AG08395 (cell line): ENCODE measurements around the gene RRP9.

ENCODE experiments used
- DNase-seq: peaks from one replicate; pipeline ENCODE4 v3.0.0; 2012; ENCODE audit warnings: mixed read lengths, low spot score

Gene RRP9

DNA sequence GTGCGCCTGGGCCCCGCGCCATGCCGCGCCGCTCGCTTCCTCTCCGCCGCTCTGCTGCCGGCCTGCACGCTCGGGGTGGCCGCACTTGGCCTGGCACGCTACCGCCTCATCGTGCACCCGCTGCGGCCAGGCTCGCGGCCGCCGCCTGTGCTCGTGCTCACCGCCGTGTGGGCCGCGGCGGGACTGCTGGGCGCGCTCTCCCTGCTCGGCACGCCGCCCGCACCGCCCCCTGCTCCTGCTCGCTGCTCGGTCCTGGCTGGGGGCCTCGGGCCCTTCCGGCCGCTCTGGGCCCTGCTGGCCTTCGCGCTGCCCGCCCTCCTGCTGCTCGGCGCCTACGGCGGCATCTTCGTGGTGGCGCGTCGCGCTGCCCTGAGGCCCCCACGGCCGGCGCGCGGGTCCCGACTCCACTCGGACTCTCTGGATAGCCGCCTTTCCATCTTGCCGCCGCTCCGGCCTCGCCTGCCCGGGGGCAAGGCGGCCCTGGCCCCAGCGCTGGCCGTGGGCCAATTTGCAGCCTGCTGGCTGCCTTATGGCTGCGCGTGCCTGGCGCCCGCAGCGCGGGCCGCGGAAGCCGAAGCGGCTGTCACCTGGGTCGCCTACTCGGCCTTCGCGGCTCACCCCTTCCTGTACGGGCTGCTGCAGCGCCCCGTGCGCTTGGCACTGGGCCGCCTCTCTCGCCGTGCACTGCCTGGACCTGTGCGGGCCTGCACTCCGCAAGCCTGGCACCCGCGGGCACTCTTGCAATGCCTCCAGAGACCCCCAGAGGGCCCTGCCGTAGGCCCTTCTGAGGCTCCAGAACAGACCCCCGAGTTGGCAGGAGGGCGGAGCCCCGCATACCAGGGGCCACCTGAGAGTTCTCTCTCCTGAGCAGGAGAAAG lies 14.4 kb upstream of the RRP9 start:
- peak; percentile 58 for DNase-seq

DNA sequence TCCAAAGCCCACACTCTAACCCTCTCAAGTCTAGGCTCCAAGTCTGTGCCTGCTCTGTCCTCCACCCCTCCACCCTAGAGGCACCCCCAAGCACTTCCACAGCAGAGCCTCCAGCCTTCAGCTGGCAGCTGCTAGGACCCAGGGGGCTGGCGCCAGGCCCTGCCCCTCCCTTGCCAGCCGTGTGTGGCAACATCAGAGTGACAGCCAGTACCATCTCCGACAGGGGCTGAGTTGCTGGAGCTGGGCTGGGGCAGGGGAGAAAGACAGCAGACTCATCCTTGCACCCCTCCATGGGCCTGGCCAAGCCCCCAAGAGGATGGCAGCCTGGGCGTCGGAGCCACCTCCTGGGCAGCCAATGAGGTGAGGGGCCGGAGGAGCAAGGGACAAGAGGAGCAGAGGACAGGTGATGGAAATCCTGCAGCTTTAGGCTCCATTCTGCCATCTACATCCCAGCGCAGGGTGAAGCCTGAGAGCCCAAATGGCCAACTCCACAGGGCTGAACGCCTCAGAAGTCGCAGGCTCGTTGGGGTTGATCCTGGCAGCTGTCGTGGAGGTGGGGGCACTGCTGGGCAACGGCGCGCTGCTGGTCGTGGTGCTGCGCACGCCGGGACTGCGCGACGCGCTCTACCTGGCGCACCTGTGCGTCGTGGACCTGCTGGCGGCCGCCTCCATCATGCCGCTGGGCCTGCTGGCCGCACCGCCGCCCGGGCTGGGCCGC lies 13.6 kb upstream of the RRP9 start, which contains the start of gene GPR62:
TSS of gene GPR62 (plus strand) at position 207 of the 718 bp plus-strand sequence. CDS start at position 479, 272 bp downstream.
- DNase-seq = no peak

DNA sequence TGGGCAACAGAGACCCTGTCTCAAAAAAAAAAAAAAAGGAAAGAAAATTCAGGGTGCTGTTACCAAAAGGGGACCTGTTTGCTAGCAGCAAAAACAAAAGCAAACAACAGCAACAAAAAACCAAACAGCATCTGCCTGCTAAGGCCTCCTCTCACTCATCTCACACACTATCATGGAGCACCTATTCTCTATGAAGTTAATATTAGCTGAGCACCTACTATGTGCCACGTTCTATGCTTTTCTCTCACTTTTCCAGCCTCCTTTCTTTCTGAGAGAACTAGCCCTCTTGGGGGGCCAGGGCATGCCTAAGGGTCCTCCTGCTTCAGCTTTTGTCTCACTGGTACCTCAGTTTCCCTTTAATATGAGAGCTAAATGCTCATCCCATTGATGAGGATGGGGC lies 13.0 kb upstream of the RRP9 start:
- DNase-seq = no peak

DNA sequence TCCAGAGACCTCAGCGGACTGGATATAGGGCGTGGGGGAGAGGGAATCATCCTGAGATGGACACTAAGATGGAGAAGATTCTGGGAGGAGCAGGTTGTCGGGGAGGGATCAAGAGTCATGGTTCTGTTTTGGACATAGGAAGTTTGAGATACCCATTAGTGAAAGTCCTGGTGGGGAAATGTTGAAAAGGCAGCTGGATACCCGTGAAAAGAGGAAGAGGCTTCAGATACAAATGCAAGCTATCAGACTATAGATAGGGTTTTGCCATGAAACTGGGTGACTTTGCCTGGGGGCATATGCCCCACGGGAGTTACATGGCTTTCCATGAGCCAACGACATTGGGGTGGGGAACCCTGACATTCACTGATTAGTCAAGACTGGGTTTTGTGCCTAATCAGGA lies 12.4 kb upstream of the RRP9 start:
- DNase-seq = no peak

DNA sequence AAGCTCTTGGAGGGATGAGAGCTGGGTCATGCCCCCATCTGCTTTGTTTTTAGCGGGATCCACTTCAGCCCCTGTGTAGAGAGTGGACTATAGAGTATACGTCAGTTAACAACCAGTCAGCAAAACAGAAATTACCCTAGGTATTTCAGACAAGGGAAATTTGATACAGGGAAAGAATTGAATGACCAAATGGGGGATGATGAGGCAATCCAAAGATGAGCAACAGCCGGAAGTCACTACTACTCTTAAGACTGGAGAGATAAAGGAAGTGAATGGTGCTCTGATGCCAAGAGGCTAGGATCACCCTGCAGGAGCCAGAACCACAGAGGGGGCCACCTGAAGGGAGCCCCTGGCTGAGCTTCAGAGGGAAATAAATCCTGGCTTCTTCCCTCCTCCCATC lies 11.7 kb upstream of the RRP9 start:
- DNase-seq = peak; percentile 50

DNA sequence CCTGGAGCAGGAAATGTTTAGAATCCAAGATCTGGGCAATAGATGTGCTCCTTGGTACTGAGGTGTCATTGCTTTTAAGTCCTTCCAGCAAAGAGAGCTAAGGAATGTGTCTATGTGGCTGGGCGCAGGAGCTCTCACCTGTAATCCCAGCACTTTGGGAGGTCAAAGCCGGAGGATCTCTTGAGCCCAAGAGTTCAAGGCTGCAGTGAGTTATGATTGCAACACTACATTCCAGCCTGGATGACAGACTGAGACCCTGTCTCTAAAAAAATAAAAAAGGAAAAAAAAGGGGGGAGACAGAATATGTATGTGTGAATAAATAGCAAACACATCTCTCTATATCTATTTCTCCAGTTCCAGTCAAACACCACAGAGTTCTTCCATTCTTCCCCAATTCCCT lies 9.2 kb upstream of the RRP9 start:
- DNase-seq = no peak

DNA sequence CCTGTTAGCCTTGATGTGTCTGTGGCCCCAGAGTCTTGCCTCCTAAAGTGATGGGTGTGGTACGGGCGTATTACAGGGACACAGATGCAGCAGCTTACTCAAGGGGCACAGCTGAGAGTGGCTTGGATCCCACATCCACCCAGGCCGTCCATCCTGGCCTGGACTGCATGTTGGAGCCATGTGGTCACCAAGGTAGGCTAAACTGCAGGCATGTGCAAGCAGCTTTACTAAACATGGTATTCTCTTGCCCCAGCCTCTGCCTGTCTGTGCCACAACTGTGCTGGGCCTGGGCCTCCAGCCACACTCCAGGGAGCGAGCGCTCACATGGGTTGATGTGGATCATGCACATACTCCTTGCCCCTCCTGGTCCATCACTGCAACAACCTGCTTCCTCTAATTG lies 7.4 kb upstream of the RRP9 start:
- DNase-seq = no peak

DNA sequence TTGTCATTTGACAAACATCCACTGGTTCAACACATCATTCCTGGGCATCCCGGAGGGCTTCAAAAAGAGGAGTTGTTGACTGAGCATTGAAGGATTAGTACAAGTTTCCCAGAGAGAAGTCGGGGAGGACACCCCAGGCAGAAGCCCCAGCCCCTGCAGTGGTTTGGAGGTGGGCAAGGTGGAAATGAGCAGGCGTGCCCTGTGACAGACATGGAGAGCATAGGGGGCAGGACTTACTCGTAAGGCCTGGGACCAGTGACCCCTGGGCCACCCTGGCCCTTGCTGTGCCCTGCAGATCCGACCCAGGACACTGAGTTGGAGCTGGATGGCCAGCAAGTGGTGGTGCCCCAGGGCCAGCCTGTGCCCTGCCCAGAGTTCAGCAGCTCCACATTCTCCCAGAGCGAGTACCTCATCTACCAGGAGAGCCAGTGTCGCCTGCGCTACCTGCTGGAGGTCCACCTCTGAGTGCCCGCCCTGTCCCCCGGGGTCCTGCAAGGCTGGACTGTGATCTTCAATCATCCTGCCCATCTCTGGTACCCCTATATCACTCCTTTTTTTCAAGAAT lies 6.4 kb upstream of the RRP9 start:
- DNase-seq = no peak

DNA sequence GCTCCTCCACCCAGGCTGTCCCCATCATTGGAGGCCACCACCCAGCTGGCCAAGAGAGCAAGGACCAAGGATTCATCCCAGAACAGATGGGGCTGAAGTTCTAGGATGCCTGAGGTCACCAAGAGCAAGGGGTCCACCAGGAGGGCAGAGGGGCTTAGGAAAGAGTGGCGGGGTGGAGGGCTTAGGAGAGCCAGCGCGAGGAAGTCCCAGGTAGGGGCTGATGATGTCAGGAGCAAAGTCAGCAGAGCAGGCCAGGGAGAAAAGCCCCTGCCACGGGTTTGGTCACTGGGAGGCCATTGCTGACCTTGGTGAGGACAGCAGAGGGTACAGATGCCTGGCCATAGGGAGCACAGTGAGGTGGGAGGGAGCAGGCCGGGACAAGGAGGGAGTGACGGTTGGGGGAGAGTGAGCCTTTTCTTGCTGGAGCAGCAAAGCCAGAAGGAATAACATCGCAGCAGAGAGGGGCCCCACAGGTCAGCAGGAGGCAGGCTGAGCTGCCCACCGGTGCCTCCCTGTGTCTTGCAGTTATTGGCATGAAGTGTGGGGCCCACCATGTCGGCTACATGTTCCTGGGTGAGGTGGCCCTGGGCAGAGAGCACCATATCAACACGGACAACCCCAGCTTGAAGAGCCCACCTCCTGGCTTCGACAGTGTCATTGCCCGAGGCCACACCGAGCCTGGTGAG lies 5.7 kb upstream of the RRP9 start:
- DNase-seq = no peak

DNA sequence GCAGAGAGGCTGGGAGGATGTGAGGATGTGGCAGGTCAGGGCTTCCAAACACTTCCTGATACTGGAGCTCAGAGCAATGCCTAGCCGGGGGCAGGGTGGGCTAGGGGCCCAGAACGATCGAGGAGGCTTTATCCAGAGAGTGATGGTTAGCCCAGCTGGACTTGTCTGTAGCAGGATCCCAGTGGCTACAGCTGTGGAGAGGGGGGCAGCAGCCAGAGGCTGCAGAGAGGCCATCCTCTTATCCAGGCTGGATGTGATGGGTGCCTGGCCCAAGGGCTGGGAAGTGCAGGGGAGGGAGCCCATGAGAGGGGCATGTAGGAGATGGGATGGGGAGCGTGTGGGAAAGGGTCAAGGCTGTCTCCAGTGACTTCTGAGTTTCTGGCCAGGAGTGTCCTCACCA lies 5.1 kb upstream of the RRP9 start:
- DNase-seq = no peak

DNA sequence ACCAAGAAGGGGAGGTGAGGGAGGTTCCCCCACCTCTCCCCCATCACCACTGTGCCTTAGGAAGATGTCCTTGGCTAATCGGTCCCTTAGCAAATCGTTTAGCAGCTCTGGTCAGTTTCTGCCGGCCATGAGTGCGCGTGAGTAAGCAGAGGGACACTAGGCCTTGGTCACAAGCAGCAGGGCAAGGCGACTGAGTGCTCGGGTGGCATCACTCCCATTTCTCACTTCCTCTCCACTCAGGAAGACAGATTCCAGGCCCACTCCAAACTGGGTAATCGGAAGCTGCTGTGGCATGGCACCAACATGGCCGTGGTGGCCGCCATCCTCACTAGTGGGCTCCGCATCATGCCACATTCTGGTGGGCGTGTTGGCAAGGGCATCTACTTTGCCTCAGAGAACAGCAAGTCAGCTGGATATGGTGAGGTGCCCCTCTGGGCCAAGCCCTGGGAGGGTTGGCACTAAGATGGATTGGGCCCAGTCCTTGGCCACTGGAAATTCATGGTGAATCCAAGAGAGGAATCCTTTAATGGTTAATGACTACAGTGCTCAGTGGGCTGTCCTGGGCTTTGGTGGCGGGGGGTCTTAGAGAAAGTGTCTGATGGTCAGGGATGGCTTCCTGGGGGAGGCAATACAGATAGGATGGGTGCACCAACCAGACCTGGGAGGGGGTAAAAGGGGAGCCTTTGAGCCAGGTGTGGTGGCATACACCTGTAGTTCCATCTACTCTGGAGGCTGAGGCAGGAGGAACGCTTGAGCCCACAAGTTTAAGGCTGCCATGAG lies 4.4 kb upstream of the RRP9 start:
- DNase-seq = no peak

DNA sequence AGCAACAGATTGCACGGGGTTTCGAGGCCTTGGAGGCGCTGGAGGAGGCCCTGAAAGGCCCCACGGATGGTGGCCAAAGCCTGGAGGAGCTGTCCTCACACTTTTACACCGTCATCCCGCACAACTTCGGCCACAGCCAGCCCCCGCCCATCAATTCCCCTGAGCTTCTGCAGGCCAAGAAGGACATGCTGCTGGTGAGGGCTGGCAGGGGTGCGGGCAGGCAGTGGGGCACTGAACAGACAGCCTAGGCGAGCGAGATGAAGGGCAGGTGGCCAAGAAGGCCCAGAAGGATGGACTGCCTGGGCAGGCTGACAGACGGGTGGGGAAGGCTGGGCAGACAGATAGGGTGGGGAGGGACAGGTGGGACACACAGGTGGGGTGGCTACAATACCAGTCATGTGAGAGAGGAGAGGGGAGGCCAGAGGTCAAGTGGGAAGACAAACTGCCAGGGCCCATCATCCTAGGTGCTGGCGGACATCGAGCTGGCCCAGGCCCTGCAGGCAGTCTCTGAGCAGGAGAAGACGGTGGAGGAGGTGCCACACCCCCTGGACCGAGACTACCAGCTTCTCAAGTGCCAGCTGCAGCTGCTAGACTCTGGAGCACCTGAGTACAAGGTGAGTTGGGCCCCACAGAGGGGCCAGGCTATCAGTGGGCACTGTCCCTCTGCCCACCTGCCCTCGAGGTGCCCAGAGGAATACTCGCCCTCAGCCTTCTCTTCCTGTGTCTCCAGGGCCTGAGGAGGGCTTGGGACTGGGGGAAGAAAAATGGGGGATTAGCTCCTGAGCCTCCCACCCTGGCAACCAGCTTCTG lies 3.5 kb upstream of the RRP9 start:
- DNase-seq = no peak

DNA sequence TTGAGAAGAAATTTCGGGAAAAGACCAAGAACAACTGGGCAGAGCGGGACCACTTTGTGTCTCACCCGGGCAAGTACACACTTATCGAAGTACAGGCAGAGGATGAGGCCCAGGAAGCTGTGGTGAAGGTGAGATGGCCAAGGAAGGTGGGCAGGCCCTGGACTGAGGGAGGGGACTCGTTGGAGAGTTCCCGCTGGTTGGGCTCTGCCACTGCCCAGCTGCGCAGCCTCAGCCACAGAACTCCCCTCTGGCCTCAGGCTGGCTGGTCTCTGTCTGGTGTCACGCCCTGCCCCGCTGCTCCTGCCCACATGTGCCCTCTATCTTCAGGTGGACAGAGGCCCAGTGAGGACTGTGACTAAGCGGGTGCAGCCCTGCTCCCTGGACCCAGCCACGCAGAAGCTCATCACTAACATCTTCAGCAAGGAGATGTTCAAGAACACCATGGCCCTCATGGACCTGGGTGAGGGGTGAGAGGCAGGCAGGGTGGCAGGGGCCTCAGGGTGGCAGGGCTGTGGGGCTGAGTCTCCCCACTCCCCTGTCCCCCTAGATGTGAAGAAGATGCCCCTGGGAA lies 2.8 kb upstream of the RRP9 start:
- DNase-seq = no peak

DNA sequence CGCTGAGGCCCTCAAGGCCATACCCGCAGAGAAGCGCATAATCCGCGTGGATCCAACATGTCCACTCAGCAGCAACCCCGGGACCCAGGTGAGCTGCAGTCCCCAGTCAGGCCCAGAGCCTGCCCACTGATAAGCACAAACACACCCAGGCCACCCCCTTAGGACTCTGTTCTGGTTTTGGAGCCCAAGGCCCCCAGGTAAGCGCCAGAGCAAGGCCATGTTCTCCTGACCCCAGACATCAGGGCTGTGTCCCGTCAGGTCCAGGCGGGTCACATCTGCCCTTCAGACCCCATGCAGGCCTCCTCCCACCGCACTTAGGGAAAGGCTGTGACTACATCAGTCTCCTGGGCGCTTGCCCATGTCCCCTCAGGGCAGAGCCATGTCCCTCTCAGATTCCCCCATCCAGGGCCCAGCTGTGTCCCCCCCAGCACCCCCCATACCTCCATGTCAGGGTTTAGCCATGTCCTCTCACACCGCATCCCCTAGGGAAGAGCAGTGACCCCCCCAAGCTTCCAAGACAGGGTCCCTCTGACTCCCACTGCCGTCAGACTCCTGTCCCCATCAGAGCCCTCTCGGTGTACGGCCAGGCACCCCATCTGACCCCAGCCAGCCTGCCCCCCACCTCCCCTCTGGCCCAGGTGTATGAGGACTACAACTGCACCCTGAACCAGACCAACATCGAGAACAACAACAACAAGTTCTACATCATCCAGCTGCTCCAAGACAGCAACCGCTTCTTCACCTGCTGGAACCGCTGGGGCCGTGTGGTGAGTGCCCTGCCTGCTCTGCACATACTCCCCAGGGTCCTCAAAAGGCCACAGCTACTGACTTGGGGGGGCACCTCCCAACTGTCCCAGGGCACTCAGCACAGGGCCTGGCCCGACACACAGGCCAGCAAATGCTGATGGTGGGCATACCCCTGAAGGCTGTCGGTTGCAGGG lies 2.0 kb upstream of the RRP9 start:
- DNase-seq = no peak

DNA sequence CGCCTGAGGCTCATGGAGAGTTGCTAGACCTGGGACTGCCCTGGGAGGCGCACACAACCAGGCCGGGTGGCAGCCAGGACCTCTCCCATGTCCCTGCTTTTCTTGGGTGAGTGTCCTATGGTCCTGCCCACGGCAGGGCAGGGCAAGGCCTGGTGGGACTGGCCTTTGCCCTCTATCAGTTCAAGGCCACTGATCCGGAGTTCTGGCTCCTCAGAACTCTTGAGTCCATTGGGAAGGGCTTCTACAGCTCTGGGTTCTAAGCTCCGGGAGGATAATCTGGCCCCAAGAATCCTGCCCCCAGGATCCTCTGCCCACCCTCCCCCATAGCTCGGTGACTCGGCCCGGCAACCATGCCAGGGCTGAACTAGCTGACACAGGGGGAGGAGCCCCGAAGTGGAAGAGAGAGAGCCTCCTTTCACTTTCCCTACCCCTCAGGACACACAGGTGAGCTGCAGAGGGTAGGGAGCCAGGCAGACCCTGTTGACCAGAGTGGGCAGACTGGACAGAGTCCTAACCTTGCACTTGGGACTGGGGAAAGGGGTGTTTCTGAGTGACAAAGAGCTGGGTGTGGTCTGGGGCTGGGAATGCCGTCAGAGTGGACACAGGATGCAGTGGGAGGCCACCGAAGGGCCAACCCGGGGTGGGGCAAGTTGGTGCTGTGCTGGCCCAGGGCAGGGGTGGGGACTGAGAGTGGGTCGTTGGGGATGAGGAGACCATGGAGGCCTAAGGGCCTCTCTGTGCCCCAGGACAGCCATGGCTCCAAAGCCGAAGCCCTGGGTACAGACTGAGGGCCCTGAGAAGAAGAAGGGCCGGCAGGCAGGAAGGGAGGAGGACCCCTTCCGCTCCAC lies 1.1 kb upstream of the RRP9 start:
- DNase-seq = peak; percentile 92

DNA sequence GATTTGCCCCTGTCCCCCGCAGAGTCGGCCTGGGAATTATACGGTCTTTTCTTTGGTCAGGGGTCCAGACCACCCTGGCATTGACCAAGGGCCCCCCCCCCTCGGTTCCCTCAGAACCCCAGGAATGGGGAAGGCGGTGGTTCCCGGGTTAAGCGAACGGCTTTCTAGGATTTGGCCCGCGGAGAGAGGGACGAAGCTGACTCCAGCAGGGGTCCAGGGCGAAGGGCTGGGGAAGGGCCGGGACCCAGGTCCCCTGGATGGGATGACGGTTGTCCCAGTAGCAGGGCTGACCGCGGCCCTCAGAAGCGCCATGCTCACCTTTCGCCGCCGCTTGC lies 274 bp downstream of the RRP9 start:
- no peak for DNase-seq

DNA sequence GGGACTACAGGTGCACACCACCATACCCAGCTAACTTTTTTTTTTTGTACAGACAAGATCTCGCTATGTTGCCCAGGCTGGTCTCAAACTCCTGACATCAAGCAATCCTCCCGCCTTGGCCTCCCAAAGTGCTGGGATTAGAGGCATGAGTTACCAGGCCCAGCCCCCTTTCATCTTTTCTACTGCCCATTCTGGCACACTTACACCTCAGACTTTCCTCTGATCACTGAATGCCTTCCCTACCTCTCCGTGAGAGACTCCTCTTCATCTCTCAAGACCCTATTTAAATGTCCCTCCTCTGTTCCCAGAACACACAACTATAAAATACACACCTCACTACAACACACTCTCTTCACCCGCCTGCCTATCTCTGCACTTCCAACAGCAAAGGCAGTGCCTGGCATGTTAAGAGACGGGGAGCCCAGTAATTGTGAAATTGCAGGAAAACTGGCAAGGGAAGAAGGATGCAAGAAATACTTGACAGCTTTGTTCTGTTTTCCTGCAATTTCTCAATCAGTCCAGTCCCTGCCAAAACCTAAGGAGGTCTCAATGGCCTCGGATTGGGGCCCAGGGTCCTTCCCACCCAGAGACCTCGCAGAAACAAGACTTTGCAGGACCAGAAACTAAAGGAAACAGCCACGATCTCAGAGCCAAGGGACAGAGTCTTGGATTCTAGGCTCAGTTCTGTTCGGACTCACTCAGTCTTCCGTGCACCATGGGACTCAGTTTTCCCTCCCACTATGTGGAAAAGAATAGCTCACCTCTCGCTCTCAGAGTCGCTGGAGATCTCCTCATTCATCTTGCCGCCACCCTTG lies 849 bp downstream of the RRP9 start:
- DNase-seq = peak; percentile 29
